B cell (primary cell): ENCODE data around the gene FBXO27.

Source experiments
- EZH2 ChIP-seq: IDR thresholded peaks from 2 replicates; pipeline ENCODE4 v1.6.1; 2012; ENCODE audit warnings: borderline replicate concordance, low read depth, mild to moderate bottlenecking, moderate library complexity, low read length; ENCODE audit not compliant: insufficient read depth, poor library complexity, severe bottlenecking
- TF ChIP-seq, protein P1 (sequence below): fragments of 200-600 bp; IDR thresholded peaks from one replicate; pipeline ENCODE4 v1.8.0; 2022; ENCODE audit warnings: antibody characterized with exemption, mild to moderate bottlenecking

DNA sequence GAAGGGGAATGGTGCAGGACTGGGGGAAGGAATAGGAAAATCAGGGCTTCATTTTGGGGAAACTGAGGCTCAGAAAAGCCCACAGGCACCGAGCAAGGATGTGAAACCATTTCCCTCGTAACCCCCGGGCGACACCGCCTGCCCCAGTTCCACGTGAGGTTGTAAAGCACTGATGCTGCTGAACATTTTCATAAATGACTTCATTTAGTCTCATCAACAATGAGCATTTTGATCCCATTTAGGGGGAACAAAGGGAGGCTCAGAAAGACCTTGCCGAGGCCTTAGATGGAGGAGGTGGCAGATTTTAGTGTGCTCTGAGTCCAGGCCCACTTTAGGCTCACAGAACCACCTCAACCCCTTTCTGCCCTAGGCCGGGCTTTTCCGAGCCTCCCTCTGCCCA lies 20.5 kb upstream of the FBXO27 start:
- TF ChIP-seq, protein P1, sequence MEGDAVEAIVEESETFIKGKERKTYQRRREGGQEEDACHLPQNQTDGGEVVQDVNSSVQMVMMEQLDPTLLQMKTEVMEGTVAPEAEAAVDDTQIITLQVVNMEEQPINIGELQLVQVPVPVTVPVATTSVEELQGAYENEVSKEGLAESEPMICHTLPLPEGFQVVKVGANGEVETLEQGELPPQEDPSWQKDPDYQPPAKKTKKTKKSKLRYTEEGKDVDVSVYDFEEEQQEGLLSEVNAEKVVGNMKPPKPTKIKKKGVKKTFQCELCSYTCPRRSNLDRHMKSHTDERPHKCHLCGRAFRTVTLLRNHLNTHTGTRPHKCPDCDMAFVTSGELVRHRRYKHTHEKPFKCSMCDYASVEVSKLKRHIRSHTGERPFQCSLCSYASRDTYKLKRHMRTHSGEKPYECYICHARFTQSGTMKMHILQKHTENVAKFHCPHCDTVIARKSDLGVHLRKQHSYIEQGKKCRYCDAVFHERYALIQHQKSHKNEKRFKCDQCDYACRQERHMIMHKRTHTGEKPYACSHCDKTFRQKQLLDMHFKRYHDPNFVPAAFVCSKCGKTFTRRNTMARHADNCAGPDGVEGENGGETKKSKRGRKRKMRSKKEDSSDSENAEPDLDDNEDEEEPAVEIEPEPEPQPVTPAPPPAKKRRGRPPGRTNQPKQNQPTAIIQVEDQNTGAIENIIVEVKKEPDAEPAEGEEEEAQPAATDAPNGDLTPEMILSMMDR: no peak
- TF ChIP-seq EZH2: no peak
